GM12872 (cell line): ENCODE measurements around the gene UPF3B.

ENCODE experiments used
- TF ChIP-seq, protein P1 (sequence below): IDR thresholded peaks from 3 replicates; pipeline ENCODE4 v1.5.1; 2011; ENCODE audit warnings: low read depth, mild to moderate bottlenecking, low read length, moderate library complexity; ENCODE audit not compliant: insufficient read depth

The UPF3B gene

GRCh38 chrX:119852382-119853353 is at the start of gene UPF3B:
Gene UPF3B, minus strand, starts transcription at chrX:119852963. Its CDS starts 35 bp downstream, at chrX:119852928.
- TF ChIP-seq, protein P1, sequence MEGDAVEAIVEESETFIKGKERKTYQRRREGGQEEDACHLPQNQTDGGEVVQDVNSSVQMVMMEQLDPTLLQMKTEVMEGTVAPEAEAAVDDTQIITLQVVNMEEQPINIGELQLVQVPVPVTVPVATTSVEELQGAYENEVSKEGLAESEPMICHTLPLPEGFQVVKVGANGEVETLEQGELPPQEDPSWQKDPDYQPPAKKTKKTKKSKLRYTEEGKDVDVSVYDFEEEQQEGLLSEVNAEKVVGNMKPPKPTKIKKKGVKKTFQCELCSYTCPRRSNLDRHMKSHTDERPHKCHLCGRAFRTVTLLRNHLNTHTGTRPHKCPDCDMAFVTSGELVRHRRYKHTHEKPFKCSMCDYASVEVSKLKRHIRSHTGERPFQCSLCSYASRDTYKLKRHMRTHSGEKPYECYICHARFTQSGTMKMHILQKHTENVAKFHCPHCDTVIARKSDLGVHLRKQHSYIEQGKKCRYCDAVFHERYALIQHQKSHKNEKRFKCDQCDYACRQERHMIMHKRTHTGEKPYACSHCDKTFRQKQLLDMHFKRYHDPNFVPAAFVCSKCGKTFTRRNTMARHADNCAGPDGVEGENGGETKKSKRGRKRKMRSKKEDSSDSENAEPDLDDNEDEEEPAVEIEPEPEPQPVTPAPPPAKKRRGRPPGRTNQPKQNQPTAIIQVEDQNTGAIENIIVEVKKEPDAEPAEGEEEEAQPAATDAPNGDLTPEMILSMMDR = no peak

- TF ChIP-seq, protein P1 = no peak
Observed at GRCh38 chrX:119900976-119901375, 48.2 kb upstream of the UPF3B start.

DNA sequence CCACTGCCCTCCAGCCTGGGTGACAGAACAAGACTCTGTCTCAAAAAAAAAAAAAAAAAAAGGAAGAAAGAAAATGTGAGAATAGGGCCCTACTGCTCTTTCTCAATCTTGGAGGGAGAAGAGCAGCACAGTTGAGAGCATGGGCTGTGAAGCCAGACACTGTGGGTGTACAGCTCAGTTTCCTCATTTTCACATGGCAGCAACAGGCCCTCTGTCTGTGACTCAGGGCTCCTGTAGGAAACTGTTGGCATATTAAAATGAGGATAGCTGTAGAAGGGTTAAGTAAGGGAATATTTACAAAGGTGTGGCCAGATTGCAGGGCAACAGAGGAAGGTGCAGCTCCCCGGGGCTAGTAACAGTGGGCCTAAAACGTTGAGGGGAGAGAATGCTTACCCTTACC is 46.4 kb upstream of the UPF3B start:
- TF ChIP-seq, protein P1 = no peak

DNA sequence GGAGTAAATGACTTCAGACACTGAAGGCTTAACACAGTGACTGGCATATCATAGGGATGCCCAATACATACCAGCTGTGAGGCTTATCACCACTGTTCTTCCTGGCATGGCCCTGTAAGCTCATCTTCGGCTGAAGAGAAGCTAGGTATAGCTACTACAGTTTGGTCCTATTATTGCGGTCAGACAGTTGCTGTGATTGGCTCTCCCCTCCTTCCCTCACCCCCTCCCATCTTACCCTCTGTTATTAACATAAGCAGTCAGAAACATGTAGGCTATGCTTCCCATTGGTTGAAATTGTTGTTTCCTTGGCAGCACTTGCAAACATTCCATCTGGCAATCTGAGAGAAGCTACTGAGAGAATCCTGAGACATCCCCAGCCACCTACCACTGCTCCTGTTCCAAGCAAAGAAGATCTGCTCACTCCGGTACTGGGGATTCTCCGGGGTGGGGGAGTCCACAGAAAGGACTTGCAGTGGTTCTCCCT is 43.1 kb upstream of the UPF3B start, which contains the start of gene AKAP14:
TSS of gene AKAP14 (plus strand) at position 51 of the 484 bp plus-strand sequence. CDS start 7,331 bp downstream, outside the sequence.
- TF ChIP-seq, protein P1 = no peak

DNA sequence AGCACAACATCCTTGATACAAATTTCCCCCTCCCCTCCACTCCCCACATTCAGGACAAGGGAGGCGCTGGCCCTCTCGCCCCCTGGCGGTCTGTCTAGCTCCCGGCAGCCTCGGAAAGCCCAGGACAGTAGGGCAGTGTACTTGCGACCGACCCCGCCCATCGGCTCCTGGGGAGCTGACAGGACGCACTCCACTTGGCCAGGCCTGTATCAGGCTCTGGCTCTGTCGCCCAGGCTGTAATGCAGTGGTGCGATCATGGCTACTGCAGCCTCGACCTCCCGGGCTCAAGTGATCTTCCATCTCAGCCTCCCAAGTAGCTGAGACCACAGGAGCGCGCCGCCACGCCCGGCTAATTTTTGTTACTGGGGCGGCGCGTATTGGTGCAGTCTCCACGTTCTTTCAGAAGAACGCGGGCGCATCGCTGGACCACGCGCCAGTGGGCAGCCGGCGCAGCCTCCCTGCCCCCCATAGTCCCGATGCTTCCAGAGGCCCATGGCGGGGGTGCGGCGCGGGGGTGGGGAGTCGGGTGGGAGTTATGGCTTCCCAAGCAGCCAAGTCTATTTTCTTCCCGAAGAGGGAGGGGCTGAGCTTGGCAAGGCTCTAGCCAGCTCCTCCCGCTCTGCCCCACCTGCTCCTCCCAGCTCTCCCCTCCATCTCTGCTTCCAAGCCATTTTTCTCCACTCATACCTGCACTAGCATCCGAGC is 35.1 kb upstream of the UPF3B start:
- TF ChIP-seq, protein P1 = peak; percentile 71

- TF ChIP-seq, protein P1 = no peak
Observed at GRCh38 chrX:119885554-119886428, 33.0 kb upstream of the UPF3B start.
